Left lung (tissue), 10 donors: Measurements from ENCODE around the gene WNT9B. TPM values are rescaled to one million over a fixed set of nuclear protein-coding genes. Genes with fewer than 3 reads are reported as not detected.

Experiments
- ATAC-seq: fragments of 200-7000 bp; cut with Tn5 transposase; one replicate; pipeline ENCODE4 v1.9.1; 2020; ENCODE audit warnings: moderate library complexity
- DNase-seq, 4 donors: peaks; one replicate each; pipeline ENCODE4 v3.0.0-alpha.2; 2013 to 2020
- H3K27ac ChIP-seq, 2 donors: fragments of 200-600 bp; sonication (generic) in 1 of 2; one replicate each; pipeline versions ENCODE4 v1.5.0 to v1.8.0; 2020 to 2021
- H3K27me3 ChIP-seq, 2 donors: fragments of 200-600 bp; sonication (generic) in 1 of 2; one replicate each; pipeline versions ENCODE4 v1.5.0 to v1.8.0; 2020 to 2021
- H3K36me3 ChIP-seq, 2 donors: fragments of 200-600 bp; sonication (generic) in 1 of 2; one replicate each; pipeline versions ENCODE4 v1.5.0 to v1.8.0; 2020 to 2021
- H3K4me1 ChIP-seq, 2 donors: fragments of 200-600 bp; one replicate each; pipeline ENCODE4 v1.8.0; 2021
- H3K4me3 ChIP-seq, 2 donors: fragments of 200-600 bp; sonication (generic) in 1 of 2; one replicate each; pipeline versions ENCODE4 v1.5.0 to v1.8.0; 2020 to 2021; ENCODE audit warnings: mild to moderate bottlenecking in 1 of 2
- H3K9me3 ChIP-seq, 2 donors: fragments of 200-600 bp; sonication (generic) in 1 of 2; one replicate each; pipeline versions ENCODE4 v1.5.0 to v1.8.0; 2020 to 2021
- intact Hi-C, 2 donors: fragments of 100-400 bp; cut with DNase I; formaldehyde crosslinking; loops; one replicate each; pipeline versions ENCODE4 v1.11.2 to v1.14.2; 2022
- polyA plus RNA-seq, 6 donors: library from polyadenylated mRNA; unstranded; fragments of 120-200 nt; gene quantifications; one replicate each; pipeline ENCODE4 v1.2.1, GENCODE V29; 2013; ENCODE audit not compliant: insufficient read length in 6 of 6
- total RNA-seq, 2 donors: library from RNA; stranded (reverse); fragmentation: NEBNext Ultra II Directional; extraction: Animal tissue kit (Norgen Biotek cat#: 25700); gene quantifications; one replicate each; pipeline ENCODE4 v1.2.1, GENCODE V29; 2021
- TF ChIP-seq, protein P1 (sequence below), 2 donors: fragments of 200-600 bp; sonication (generic) in 1 of 2; IDR thresholded peaks; one replicate each; pipeline versions ENCODE4 v1.5.0 to v1.8.0; 2021; ENCODE audit warnings: antibody characterized with exemption in 2 of 2
- donor health status: DM: no; HTN: yes; CAD: no.
- donor health status: DM: no; HTN: no; CAD: no.

WNT9B gene
- total and polyA plus RNA-seq, 8 donors = 0.07 to 1.2 (median 0.21) TPM

GRCh38 chr17:46903762-46904672 is 52.6 kb downstream of the WNT9B start:
- ATAC-seq (no peak), DNase-seq (no peak)
- peaks cover 0 to 1% of the 10 kb centered on the region in 2 donors for H3K9me3 ChIP-seq
- no peak overlapping the region for H3K4me3 ChIP-seq
- peaks cover 0 to 8% of the 10 kb centered on the region in 2 donors for H3K4me1 ChIP-seq
- peaks cover 0 to 9% of the 10 kb centered on the region in 2 donors for H3K27me3 ChIP-seq
- intact Hi-C loops = no loop called here
- H3K27ac ChIP-seq = no peak overlapping the region
- TF ChIP-seq, protein P1, sequence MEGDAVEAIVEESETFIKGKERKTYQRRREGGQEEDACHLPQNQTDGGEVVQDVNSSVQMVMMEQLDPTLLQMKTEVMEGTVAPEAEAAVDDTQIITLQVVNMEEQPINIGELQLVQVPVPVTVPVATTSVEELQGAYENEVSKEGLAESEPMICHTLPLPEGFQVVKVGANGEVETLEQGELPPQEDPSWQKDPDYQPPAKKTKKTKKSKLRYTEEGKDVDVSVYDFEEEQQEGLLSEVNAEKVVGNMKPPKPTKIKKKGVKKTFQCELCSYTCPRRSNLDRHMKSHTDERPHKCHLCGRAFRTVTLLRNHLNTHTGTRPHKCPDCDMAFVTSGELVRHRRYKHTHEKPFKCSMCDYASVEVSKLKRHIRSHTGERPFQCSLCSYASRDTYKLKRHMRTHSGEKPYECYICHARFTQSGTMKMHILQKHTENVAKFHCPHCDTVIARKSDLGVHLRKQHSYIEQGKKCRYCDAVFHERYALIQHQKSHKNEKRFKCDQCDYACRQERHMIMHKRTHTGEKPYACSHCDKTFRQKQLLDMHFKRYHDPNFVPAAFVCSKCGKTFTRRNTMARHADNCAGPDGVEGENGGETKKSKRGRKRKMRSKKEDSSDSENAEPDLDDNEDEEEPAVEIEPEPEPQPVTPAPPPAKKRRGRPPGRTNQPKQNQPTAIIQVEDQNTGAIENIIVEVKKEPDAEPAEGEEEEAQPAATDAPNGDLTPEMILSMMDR (IDR thresholded peaks at IDR 0.05) = no peak
- no peaks in the 10 kb centered on the region for H3K36me3 ChIP-seq

DNA sequence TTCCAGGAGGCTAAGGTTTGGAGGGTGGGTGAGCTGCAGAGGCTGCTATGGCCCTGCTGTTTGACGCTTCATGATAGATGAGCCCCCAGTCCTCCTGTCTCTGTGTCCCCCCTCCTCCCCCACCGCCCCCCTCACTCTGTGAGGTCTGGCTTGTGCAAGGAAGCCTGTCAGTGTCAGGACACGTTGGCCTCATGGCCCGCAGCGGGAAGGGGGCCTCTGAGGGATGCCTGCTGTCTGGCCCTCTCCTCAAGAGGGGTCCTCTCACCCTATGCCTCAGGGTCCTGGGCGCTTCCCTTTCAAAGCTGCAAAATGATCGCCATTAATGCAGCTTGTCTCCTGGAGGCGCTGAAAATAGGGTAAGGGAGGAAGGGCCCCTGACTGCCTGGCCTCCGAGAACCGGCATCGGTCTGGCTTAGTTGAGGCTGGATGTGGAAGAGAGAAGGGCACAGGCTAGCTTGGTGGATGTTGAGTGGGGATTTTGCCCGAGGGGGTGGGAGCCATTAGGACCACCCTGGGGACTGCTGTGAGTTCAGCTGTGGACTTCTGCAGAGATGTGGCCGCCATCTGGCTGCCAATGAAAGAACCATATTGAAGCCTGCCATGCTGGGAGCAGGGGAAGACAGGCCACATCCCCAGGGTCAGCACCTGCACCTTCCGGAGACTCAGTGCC is 56.8 kb downstream of the WNT9B start:
- ATAC-seq = no peak

DNA sequence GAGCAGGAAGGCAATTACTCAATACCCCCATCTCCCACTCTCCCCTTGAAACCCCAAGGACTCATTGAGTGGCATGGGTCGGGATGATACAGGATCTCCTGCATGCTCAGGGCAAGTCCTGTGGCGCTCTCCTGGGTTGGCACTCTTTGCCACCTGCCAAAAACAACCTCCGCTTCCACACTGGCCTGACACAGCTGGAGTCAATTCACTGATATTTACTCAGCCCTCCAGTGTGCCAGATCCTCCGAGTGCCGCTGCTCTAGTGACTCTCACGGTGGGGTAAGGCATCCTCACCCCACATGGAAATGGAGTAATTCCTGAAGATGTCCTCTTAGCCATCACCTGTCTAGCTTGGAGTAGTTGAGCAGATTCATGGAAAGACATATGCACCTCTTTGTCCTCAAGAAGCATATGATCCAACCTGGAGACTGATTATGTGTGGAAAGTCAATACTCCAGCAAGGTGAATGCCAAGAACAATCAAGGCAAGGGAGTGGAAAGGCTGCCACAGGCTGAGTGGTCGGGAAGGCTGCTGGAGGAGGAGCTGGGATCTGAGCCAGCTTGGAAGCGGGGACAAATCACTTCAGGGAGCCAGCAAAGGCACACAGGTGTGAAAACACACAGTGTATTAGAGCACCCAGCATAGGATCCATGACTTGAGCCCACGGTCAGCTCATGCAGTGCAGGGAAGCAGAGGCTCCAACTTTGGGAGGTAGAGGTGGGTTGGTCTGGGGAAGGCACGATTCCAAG is 59.0 kb downstream of the WNT9B start:
- Histone ChIP-seq H3K36me3 (no peaks in the 10 kb centered on the region), H3K4me1 (peaks cover 0 to 8% of the 10 kb centered on the region in 2 donors), H3K4me3 (no peak overlapping the region), H3K27me3 (peaks cover 0 to 10% of the 10 kb centered on the region in 2 donors), H3K9me3 (no peaks in the 10 kb centered on the region), H3K27ac (no peak overlapping the region)
- intact Hi-C loops = no loop called here
- ATAC-seq = no peak
- TF ChIP-seq, protein P1 (IDR thresholded peaks at IDR 0.05) = no peak
- DNase-seq = no peak

More for the DNA sequence above, 56.8 kb downstream of the WNT9B start:
- Histone ChIP-seq H3K4me3 (no peak overlapping the region), H3K9me3 (no peaks in the 10 kb centered on the region), H3K4me1 (peaks cover 0 to 8% of the 10 kb centered on the region in 2 donors), H3K27ac (no peak overlapping the region), H3K27me3 (peaks cover 0 to 10% of the 10 kb centered on the region in 2 donors), H3K36me3 (no peaks in the 10 kb centered on the region)
- intact Hi-C loops = no loop called here
- DNase-seq = no peak
- TF ChIP-seq, protein P1 (IDR thresholded peaks at IDR 0.05) = no peak

DNA sequence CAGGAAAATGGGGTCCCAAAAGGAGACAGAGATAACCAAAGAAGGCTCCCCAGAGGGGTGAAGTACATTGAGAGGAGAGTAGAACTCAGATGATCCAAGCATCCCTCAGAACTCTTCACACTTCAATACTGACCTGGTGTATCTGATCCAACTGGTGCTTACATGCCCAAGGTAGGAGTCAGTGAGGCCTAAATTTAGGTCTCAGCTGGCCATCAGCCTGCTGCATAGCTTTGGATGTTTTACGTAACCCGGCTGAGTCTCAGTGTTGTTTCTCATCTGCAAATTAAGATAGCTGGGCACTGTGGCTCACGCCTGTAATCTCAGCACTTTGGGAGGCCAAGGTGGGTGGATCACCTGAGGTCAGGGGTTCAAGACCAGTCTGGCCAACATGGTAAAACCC is 59.9 kb downstream of the WNT9B start:
- peaks cover 0 to 10% of the 10 kb centered on the region in 2 donors for H3K27me3 ChIP-seq
- H3K4me1 ChIP-seq = peaks cover 0 to 2% of the 10 kb centered on the region in 2 donors
- no peak for DNase-seq
- H3K27ac ChIP-seq = no peak overlapping the region
- intact Hi-C loops = no loop called here
- no peaks in the 10 kb centered on the region for H3K9me3 ChIP-seq
- TF ChIP-seq, protein P1 (IDR thresholded peaks at IDR 0.05) = no peak
- no peaks in the 10 kb centered on the region for H3K36me3 ChIP-seq
- no peak for ATAC-seq
- H3K4me3 ChIP-seq = no peak overlapping the region
